ENCODE results near the gene GAPVD1. TPM values are rescaled to one million over a fixed set of nuclear protein-coding genes. Genes with fewer than 3 reads are reported as not detected.

The GAPVD1 gene
- total and polyA plus RNA-seq, 9 donors = 9.4 to 53.7 (median 40.5) TPM

GRCh38 chr9:125293134-125293533 is 31.5 kb downstream of the GAPVD1 start:
- no peaks in the 10 kb centered on the region for H3K27me3 ChIP-seq
- no peaks in the 10 kb centered on the region for H3K36me3 ChIP-seq
- H3K4me3 ChIP-seq = no peak overlapping the region
- H3K27ac ChIP-seq = no peak overlapping the region
- TF ChIP-seq POLR2A (IDR thresholded peaks at IDR 0.05) = no peak
- no peak for TF ChIP-seq EP300 (IDR thresholded peaks at IDR 0.05)
- TF ChIP-seq CTCF (IDR thresholded peaks at IDR 0.05) = no peak
- H3K4me1 ChIP-seq (ENCODE audit: insufficient read depth) = no peaks in the 10 kb centered on the region
- intact Hi-C loops (cut with DNase I) = no loop called here
- H3K9me3 ChIP-seq = no peaks in the 10 kb centered on the region
- DNase-seq = no peak

- no peaks in the 10 kb centered on the region for H3K27me3 ChIP-seq
- TF ChIP-seq POLR2A (IDR thresholded peaks at IDR 0.05) (no peak), EP300 (IDR thresholded peaks at IDR 0.05) (no peak), CTCF (IDR thresholded peaks at IDR 0.05) (no peak)
- H3K9me3 ChIP-seq = no peaks in the 10 kb centered on the region
- intact Hi-C loops (cut with DNase I) = no loop called here
- no peak for DNase-seq
- no peak overlapping the region for H3K27ac ChIP-seq
- no peaks in the 10 kb centered on the region for H3K4me1 ChIP-seq (ENCODE audit: insufficient read depth)
- no peaks in the 10 kb centered on the region for H3K36me3 ChIP-seq
- no peak overlapping the region for H3K4me3 ChIP-seq
- WGBS, 3 donors = 92 to 95% (median 95%) methylated on average over 5 of the region's 5 CpGs
These were observed 34.0 kb downstream of the GAPVD1 start for GRCh38 chr9:125295657-125296056.

- no peaks in the 10 kb centered on the region for H3K27me3 ChIP-seq
- H3K4me1 ChIP-seq (ENCODE audit: insufficient read depth) = no peaks in the 10 kb centered on the region
- no peak overlapping the region for H3K4me3 ChIP-seq
- WGBS, 3 donors = 71 to 85% (median 73%) methylated on average over 3 of the region's 3 CpGs
- no peak for DNase-seq
- no peaks in the 10 kb centered on the region for H3K9me3 ChIP-seq
- no peaks in the 10 kb centered on the region for H3K36me3 ChIP-seq
- intact Hi-C loops (cut with DNase I) = no loop called here
- no peak overlapping the region for H3K27ac ChIP-seq
- TF ChIP-seq POLR2A (IDR thresholded peaks at IDR 0.05) (no peak), EP300 (IDR thresholded peaks at IDR 0.05) (no peak), CTCF (IDR thresholded peaks at IDR 0.05) (no peak)
These were observed 35.3 kb downstream of the GAPVD1 start for GRCh38 chr9:125296843-125297372.

- Histone ChIP-seq H3K4me1 (ENCODE audit: insufficient read depth) (no peaks in the 10 kb centered on the region), H3K4me3 (no peak overlapping the region), H3K27ac (no peak overlapping the region), H3K27me3 (no peaks in the 10 kb centered on the region), H3K9me3 (no peaks in the 10 kb centered on the region), H3K36me3 (no peaks in the 10 kb centered on the region)
- TF ChIP-seq EP300 (IDR thresholded peaks at IDR 0.05) (no peak), CTCF (IDR thresholded peaks at IDR 0.05) (no peak), POLR2A (IDR thresholded peaks at IDR 0.05) (no peak)
- WGBS, 3 donors = 92 to 98% (median 96%) methylated on average over 7 of the region's 7 CpGs
- DNase-seq = no peak
- intact Hi-C loops (cut with DNase I) = no loop called here
These were observed 36.3 kb downstream of the GAPVD1 start for GRCh38 chr9:125297917-125298316.

Measured in ovary (tissue), 9 donors.